Dedifferentiated amniotic fluid mesenchymal stem cell (primary cell): Measurements from ENCODE around the gene MAP3K4.
A peak's percentile ranks its signal among the peaks of the same experiment; 100 is the strongest.

Experiments
- DNase-seq: peaks from one replicate; pipeline ENCODE4 v3.0.0-alpha.2; 2016; ENCODE audit errors: extremely low spot score

The MAP3K4 gene

DNA sequence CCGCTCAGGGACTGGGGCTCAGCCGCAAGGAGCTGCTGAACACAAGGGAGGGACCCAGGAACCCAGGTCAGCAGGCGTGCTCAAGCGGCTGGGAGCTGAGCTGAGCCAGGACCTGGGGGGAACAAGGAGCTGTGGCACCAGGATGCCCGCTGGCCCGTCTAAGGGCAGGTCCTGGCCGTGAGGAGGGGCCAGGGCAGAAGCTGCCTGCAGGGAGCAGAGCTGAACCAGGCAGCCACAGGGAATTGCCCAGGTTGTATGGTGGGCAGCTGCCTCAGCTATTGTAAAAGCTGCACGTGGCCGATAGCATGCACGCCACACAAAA, 148.9 kb downstream of the MAP3K4 start:
- DNase-seq: no peak

DNA sequence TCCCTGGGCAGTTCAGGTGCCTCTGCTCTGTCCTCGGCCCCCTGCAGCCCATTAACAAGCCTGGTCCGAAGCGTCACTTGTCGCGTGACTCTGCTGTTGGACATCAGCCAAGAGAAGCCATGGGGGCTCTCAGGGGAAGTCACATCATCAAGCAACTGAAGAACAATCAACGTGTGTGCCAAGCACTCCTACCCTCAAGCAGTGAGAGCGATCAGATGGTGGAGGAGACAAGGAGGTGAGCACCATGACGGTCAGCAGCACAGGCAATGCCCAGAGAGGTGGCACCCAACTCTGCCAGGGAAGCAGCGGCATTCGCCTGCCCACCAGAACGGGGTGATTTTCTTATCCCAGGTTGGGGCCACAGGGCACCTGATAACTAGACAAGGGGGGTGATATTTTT, 149.6 kb downstream of the MAP3K4 start:
- no peak for DNase-seq

DNA sequence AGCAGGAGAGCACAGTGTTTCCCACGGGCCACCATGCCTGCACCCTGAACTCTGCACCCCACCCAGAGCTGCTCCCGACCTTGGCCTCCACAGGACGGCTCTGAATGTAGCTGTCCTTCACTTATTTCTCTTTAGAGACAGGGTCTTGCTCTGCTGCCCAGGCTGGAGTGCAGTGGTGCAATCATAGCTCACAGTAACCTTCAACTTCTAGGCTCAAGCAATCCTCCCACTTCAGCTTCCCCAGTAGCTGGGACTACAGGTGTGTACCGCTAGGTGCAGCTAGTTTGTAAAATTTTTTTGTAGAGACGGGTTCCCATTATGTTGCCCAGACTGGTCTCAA, 151.4 kb downstream of the MAP3K4 start:
- no peak for DNase-seq

DNA sequence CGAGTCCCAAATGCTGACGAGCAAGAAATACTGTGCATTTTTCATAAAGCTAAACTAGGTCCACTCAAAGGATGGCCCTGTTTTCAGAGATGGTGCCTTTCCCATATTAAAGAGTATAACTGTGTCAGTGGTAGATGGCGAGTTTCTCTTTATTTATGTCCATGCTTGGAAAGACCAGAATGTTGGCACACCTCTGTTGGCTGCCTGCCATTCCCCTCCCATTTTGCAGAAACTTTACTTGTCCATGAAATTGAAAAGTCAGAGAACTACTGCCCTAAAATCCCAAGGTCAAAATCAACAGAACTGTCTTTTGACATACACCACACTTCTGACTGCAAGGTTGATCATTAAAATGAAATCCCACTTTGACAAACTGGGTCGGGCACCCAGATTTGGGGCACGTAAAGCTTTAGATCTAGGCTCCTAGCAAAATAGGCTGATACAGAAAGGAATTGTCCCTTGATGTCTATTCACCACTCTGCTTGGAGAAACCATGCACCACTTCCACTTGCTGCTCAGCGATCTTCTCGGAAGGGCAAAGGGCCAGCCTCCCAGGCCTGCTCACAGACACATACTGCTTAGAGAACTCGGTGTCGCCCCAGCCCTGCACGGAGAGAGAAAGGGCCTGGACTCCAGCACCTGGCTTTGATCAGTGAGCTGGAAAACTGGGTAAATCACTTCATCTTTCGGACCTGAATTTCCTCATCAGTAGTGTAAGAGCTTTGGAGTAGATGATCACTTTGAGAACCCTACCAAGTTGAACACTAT, 152.3 kb downstream of the MAP3K4 start:
- DNase-seq: no peak

DNA sequence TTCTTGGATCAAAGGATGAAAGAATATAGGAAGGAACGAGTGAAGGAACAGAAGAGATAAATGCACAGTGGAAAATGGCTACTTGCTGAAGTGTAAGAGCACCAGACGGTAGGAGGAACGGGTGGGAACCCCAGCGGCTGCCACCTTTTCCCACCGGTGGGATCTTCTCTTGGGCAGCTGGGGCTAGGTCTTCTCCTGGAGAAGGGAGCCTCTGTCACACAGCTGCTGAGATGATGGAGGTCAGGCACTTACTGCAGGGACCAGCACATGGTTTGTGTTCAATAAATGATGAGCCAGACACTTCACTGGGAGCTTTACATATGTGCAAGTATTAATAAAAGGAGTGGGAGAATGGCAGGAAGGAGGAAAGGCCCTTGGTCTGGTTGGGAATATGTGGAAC, 158.6 kb downstream of the MAP3K4 start:
- DNase-seq: no peak

DNA sequence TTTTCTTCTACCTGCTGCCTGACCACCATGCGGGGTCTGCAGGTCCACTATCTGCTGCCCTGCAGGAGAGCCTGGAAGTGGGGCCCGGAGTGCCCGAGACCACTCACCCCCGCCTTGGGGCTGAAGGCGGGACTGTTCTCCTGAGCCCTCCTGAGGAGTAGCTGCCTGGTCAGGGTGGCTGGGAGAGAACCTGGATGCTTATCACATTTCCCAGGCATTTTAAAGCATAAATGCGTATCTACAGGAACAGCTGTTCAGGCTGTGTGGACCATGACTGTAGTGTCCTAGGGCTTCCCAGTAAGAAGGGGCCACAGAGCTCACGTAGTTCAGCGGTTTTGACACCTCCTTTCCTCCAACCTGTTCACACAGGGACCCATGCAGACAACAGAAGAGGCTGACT, 159.0 kb downstream of the MAP3K4 start:
- no peak for DNase-seq

DNA sequence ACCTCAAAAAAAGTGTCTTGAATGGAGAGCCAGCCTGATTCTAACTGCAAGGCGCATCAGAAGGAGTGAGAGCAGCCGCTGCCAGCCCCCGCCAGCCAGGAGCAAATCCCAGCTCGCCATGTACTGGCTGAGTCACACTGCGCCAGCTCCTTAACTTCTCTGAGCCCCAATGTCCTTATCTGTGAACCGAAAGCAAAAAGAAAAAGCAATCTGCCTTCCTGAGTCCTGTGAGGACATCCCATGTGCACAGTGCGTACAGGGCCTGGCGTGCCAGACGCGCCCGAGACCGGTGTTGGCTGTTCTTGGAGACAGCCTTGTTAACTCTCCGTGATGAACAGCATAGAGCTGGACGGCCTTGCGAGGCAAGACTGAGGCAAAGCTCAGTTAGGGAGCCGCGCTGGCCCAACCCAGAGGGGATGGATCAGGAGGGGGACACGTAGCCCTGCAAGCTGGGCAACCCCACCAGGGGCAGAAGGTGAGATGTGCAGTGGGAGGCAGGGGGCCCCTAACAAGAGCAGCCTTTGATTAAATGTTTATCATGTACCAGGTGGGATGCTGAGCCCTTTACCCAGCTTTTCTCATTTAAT, 159.6 kb downstream of the MAP3K4 start:
- DNase-seq: no peak

DNA sequence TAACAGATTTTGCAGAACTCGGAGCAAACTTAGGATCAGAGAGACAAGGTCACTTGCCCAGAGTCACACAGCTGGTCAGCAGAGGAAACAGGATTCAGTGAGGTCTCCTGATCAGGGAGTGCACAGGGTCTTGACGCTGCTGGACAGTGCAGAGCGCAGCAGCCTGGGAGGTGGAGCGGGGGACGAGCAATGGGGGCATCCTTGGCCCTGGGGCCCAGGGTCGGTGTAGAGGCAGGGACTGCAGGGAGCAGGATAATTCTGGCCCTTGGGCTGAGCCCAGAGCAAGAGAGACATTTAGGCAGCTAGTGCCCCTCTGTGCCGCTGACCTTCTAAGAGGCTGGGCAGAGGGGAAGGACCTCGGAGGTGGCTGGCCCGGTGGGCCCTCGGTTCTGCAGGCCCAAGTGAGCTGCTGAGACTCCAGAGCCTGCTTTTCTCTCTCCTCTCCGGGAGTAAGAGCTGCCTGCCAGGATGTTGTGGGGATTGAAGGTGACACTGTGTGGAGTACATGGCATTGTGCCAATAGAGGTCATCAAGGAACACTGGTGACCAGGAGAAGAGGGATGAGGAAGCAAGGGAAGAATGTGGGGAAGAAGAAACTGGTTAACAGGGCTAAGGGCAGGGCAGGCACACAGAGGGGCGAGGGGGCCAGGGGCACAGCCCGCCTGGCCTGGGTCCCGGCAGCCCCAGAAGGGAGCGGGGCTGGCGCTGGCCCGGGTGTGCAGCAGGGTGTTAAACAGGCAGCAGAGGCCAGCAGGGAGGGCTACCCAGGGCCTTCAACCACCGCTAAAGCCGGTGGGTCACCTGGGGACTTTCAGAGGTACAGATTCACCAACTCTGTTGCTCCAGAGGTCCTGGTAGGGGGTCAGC, 160.3 kb downstream of the MAP3K4 start:
- DNase-seq: no peak

DNA sequence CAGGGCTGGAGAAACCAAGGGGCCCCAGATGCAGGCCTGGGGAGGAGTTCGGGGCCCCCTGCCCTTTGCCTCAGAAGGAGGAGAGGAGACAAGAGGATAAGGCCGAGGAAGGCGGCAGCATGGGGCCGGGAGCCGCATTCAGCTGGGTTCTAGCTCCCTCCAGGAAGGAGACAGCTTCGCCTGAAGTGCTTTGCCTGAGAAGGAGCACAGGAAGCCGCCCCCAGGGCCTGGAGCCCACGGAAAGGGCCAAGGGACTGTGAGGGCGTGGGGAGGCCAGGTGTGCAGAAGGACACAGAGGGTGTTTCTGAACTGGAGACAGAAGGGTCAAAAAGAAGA, 160.9 kb downstream of the MAP3K4 start:
- no peak for DNase-seq

DNA sequence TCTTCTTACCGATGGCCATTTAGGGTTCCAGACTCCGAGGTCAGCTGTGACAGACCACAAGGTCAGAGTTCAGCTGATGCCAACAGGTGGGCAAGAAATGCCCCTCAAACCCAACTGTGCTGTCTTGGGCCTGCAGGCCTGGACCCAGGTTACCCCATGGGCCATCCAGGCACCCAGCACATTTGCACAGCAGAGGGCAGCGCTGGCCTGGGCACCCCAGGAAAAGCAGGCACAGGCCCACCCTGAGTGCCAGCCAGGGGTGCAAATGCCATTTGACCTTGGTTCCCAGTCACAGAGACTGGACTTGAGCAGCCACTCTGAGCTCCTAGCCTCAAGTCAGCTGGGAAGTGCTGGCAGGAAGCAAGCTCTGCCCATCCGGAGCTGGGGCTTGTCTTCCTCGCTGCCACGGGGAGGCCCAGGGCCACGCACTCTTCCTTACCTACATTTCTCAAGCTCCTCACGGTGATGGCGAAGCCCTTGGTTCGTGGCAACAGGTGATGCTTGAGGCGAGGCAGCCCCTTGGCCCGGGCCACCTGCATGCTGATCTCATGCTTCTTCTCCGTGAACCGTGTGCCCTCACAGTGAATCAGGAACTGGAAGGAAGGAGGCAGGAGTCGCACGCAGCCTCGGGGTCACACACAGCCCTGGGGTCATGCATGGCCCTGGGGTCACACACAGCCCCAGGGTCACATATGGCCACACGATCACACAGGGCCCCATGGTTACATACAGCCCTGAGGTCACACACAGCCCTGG, 161.5 kb downstream of the MAP3K4 start:
- DNase-seq: no peak

DNA sequence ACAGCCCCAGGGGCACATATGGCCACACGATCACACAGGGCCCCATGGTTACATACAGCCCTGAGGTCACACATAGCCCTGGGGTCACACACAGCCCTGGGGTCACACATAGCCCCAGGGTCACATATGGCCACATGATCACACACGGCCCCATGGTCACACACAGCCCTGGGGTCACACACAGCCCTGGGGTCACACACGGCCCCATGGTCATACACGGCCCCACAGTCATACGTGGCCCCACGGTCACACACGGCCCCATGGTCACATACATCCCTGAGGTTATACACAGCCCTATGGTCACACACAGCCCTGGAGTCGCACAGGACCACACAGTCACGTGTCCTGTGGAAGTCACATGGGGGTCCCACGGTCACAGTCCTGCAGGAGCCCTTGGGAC, 162.2 kb downstream of the MAP3K4 start:
- DNase-seq: no peak

DNA sequence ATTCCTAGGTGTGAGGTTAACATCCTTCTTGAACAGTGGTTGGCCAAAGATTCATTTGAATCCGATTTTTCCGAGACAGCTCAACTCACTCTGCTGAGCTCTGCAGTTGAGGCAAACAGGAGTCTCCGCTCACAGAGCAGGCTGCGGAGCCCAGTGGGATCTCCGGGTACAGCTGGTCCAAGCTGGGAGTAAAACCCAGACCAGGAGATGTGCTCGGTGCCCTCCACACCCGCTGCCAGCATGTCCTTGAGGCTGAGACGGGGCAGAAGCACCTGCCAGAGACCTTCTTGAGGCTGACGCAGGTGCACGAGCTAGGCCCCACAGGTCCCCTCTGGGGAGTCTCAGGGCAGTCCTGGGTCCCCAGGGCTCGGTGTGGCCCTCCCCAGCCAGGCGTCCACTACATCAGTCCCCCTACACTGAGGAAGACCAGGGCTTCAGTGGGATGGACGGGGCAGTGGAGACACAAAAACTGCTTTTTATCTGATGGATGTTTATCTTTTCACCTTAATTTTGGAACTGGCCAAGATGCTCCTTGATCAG, 163.3 kb downstream of the MAP3K4 start:
- DNase-seq: no peak

DNA sequence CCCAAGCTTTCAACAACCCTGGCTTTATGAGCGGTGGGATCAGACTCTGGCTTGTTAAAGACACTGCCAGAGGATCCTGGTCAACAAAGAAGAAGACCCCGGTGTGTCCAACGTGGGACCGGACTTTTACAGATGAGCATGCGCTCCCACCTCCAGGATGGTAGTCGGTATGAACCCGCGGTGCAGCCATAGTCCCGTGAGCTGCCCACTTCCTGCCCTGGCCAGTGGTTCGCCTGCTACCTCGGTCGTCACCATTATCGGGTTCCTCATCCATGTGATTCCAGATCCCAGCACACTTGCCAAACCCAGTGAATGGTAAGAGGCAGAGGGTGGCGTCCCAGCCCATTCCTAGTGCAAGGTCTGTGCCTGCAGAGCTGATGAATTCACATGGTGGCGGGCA, 169.6 kb downstream of the MAP3K4 start:
- no peak for DNase-seq

DNA sequence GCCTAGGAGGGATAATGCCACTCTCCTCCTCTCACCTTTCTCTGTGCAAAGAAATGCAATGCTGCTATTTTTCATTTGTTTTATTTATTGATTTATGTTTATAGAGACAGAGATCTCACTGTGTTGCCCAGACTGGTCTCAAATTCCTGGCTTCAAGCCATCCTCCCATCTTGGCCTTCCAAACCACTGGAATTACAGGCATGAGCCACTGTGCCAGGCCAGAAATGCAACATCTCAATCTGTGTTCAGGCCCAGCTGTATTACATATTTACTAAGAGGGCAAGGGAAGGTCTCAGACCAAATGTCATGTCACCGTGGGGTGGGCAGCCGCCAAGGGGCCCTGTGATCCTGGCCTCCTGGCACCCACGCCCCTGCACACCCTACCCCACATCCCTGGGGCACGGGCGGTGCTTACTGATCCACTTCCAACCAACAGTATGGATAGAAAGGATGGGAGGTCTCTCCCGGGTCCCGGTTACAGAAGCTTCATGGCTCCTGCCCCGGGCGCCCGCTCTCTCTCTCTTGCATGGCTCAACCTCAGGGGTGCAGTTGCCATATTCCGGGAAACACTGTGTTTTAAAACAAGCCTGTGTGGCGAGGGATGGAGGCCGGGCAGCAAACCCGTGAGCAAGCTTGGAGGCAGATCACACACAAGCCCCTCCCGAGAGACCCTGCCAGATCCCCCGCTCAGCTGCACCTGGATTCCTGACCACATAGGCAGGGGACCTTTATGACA, 170.5 kb downstream of the MAP3K4 start:
- DNase-seq: peak; percentile 77

DNA sequence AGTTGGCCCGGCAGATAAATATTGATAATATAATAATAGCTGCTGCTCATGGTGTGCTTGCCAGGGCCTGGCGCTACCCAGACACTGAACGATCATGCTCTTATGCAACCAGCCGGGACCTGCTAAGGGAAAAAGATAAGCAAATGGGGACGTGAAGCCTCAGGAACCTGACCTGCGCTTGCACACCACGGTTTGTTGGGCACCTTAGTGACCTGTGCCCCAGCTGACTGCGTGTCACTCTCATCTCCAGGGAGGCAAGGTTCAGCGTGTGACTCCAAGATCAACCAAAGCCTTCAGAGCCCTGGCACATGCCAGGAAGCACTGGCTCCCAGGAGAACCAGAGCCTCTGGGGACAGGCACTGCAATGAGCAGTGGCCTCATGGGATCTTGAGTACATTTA, 171.2 kb downstream of the MAP3K4 start:
- no peak for DNase-seq

DNA sequence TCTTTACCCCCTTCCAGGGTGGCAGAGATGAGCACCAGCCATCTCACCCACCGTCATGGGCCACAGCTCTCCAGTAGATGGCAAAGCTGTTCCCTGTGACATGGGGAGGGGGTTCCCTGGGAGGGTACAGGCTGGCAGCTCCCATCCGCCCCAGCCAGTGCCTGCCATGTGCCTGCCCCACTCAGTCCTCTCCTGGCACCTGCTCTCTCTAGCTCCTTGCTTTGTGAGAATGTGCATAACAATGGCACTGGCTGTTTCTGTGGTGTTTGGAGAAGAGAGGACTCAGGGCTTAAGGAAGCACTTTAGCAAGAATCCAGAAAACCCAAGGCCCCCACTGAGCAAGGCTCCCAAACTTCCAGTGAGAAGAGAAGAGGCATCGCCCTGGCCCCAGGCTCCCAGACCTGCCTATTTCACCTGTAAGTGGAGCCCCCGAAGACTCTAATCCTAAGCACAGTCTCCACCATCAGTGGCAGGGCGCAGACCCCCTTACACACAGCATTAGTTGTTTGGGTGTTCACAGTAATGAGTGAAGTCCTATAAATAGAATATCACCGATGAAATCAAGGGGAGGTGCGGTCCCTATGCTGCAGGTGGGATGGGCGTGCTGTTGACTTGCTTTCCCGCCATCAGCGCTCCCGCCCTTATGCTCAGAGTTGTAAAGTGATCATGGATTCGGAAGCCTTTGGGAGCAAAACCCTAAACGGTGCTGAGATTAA, 172.1 kb downstream of the MAP3K4 start:
- no peak for DNase-seq

DNA sequence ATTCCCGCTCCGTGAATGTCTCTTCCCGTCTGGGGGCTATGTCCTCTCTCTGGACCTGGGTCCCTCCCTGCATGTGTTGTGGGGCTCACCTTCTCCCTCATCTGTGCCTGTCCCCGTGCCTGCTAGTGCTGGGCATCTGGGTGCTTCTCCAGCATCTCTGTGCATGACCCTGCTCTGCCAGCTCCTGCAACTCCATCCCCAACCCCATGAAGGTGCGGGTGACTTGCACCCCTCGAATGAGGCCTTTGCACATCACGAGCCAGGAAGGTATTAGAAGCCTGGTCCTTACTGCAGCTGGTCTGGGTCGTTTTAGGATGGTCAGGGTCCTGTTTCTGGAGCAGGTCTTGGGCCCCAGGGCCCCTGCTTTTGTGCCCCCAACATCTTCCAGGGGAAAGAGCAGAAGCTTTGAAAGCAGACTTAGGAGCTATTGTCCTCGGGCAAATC, 172.6 kb downstream of the MAP3K4 start:
- no peak for DNase-seq

DNA sequence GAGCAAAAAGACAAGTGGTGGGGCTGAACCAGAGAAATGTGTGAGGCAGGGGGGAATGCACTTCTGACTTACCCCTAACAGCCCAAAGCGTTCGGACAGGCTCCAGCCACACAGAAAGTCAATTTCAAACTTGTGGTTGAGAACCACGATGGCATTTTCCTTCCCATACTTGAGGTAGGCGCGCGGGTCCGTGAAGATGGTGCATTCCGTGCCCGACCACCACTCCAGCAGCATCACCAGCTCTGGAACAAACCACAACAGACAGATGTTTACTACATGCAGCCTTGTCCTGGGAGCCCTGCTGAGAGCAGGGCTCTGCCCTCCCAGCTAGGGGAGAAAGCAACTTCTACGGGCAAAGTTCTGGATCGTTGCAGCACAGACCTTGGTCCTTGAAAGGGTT, 174.6 kb downstream of the MAP3K4 start:
- no peak for DNase-seq

DNA sequence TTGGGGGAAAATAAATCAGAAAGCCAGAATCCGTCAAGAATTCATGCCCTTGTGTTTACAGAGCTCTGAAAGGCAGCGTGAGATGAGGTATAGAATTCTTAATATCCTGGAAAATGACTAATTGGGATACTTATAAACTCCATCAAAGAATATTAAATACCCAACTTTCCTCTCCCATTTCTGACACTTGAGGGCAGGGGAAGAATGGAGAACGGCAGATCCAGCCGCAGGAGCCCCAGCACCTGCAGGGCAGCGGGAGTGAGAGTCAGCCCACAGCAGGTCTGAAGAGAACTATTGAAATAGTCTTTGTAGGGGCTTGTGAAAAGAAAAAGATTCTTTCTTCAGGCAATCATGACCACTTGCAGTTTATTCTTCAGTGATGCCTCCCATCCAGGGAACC, 175.1 kb downstream of the MAP3K4 start:
- no peak for DNase-seq
